GM04504 (cell line): ENCODE measurements around the gene TALDO1.
"Not testable (repeated sequence)": the region's sequence is repeated elsewhere in the genome, so short reads cannot be mapped to it uniquely, and the experiment has no call there.

Experiments
- DNase-seq: peaks from one replicate; pipeline ENCODE4 v3.0.0-alpha.2; 2012; ENCODE audit warnings: low read depth

TALDO1 gene

GRCh38 chr11:737366-737765 lies 9.9 kb upstream of the TALDO1 start:
- no peak for DNase-seq

GRCh38 chr11:737899-738298 lies 9.4 kb upstream of the TALDO1 start:
- DNase-seq, result not testable (repeated sequence)

GRCh38 chr11:742156-742546 lies 5.1 kb upstream of the TALDO1 start:
- DNase-seq, result no peak

GRCh38 chr11:742571-743201 lies 4.6 kb upstream of the TALDO1 start:
- DNase-seq, result no peak

- DNase-seq, result no peak
Measured at GRCh38 chr11:745428-745827, 1.8 kb upstream of the TALDO1 start.

- DNase-seq, result no peak
Measured at GRCh38 chr11:746289-747157, 741 bp upstream of the TALDO1 start.

- no peak for DNase-seq
Measured at GRCh38 chr11:748007-748359, 719 bp downstream of the TALDO1 start.

- DNase-seq, result no peak
Measured at GRCh38 chr11:749731-750130, 2.5 kb downstream of the TALDO1 start.

GRCh38 chr11:760236-760635 lies 13.0 kb downstream of the TALDO1 start:
- DNase-seq, result no peak

- no peak for DNase-seq
Measured at GRCh38 chr11:761526-762108, 14.4 kb downstream of the TALDO1 start.

GRCh38 chr11:762421-763072 lies 15.3 kb downstream of the TALDO1 start:
- DNase-seq, result peak; percentile 73

- no peak for DNase-seq
Measured at GRCh38 chr11:763073-763463, 15.8 kb downstream of the TALDO1 start.

- no peak for DNase-seq
Measured at GRCh38 chr11:763549-764321, 16.5 kb downstream of the TALDO1 start.

- no peak for DNase-seq
Measured at GRCh38 chr11:764322-765024, 17.2 kb downstream of the TALDO1 start.

GRCh38 chr11:765025-765801 lies 17.9 kb downstream of the TALDO1 start:
- DNase-seq, result no peak

- no peak for DNase-seq
Measured at GRCh38 chr11:765802-766091, 18.5 kb downstream of the TALDO1 start.

- DNase-seq, result no peak
Measured at GRCh38 chr11:766106-766935, 19.1 kb downstream of the TALDO1 start.

GRCh38 chr11:766936-767210 lies 19.6 kb downstream of the TALDO1 start:
- no peak for DNase-seq

- no peak for DNase-seq
Measured at GRCh38 chr11:767238-767637, 20.0 kb downstream of the TALDO1 start.
